ENCODE results near the gene IGF2BP3. TPM values are rescaled to one million over a fixed set of nuclear protein-coding genes. Genes with fewer than 3 reads are reported as not detected.

The IGF2BP3 gene
- total and polyA plus RNA-seq, 10 of the 15 experiments (the other 5 are each of a cell fraction or from before 2014, with no cell fraction given), result 4.6 to 61.2 (median 36.9) TPM

DNA sequence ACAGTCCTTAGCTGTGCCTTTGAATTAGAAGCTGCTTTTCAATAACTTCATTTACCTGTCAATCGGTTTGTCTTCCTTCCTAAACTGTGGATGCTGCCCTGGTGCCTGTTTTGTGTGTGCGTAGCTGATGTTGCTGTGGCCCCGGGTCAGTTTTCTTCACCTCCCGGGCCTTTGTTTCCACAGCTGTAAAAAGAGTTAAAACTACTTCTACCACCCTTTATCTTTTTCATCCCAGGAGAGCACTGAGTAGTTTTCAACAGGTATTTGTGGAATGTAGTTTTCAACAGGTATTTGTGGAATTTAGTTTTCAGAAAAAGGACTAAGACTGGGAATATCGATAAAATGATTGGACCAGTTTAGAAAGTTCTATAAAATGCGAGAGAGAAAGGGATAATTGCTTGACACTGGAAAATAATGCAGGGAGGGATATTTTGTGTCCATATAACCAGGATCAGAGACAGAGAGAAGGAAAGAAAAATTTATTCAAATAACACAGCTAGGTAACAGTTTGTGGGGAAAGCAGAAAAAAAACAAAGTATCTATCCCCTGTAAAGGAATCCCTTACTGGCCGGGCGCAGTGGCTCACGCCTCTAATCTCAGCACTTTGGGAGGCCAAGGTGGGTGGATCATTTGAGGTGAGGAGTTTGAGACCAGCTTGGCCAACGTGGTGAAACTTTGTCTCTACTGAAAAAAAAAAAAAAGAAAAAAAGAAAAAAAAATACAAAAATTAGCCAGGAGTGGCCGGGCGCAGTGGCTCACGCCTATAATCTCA, 15.9 kb upstream of the IGF2BP3 start:
- no peaks in the 10 kb centered on the region for H3K9me3 ChIP-seq (replicated peaks; ENCODE audit: control insufficient read depth, insufficient read depth, low read length)
- 83% methylated on average over 13 of the region's 13 CpGs for WGBS (ENCODE audit: insufficient coverage, insufficient replicate concordance, low lambda C conversion rate, missing lambda C conversion rate)
- intact Hi-C loops (cut with micrococcal nuclease; ENCODE audit: unreplicated experiment) (no loop called here), in situ Hi-C loops (cut with MboI) (no loop called here)
- H3K27ac ChIP-seq (ENCODE audit: control insufficient read depth, insufficient read depth), result no peak overlapping the region
- no peak overlapping the region for H3K9ac ChIP-seq (ENCODE audit: control insufficient read depth, insufficient read depth, low read length)
- ChIA-PET RAD21 (ENCODE audit: unreplicated experiment) (interaction anchor here (0.6 kb wide), 1 partner anchor 88 kb away, joined by 3 read pairs; no protein-coding TSS in a partner anchor), SMC1A (ENCODE audit: uncharacterized antibody, unreplicated experiment) (interaction anchor here (1.6 kb wide), 1 partner anchor 25 kb away, joined by 4 read pairs; no protein-coding TSS in a partner anchor), CTCF (interaction anchor here (0.9 kb wide), 1 partner anchor 10 kb away, joined by 3 read pairs; no protein-coding TSS in a partner anchor), POLR2A (interaction anchor here (0.7 kb wide), 1 partner anchor 9 kb away, joined by 4 read pairs; no protein-coding TSS in a partner anchor)
- no peaks in the 10 kb centered on the region for H3K27me3 ChIP-seq (replicated peaks in 1 of 2; ENCODE audit: control insufficient read depth in 2 of 2, insufficient read depth in 2 of 2, low read length in 1 of 2)
- H3K79me2 ChIP-seq (ENCODE audit: control insufficient read depth, insufficient read depth, low read length), result peaks cover 1% of the 10 kb centered on the region
- H4K20me1 ChIP-seq (ENCODE audit: control insufficient read depth, insufficient read depth), result no peaks in the 10 kb centered on the region
- ATAC-seq (no peak), FAIRE-seq (no peak), DNase-seq (ENCODE audit: low read depth, low spot score) (no peak)
- H3K4me2 ChIP-seq (ENCODE audit: control insufficient read depth, insufficient read depth), result no peak overlapping the region
- no TSS peak for BruUV-seq (replicated peaks)
- no peaks in the 10 kb centered on the region for H3K4me1 ChIP-seq (ENCODE audit: control insufficient read depth, insufficient read depth, low read length)
- no peaks in the 10 kb centered on the region for H3K36me3 ChIP-seq (ENCODE audit: control insufficient read depth in 2 of 2, insufficient read depth in 2 of 2, low read length in 1 of 2)
- H2AFZ ChIP-seq (ENCODE audit: control insufficient read depth, low read depth, low read length), result no peak overlapping the region
- H3K4me3 ChIP-seq, result no peak overlapping the region
- TF ChIP-seq BRCA1 (IDR thresholded peaks at IDR 0.05; ENCODE audit: low read depth, low read length), result no peak
- TF ChIP-seq E2F8 (IDR thresholded peaks at IDR 0.05; ENCODE audit: low read depth, partially characterized antibody), result no peak
- TF ChIP-seq SP1 (IDR thresholded peaks at IDR 0.05; ENCODE audit: low read depth, low read length), result no peak
- no peak for TF ChIP-seq TBL1XR1 (IDR thresholded peaks at IDR 0.05; ENCODE audit: low read depth, low read length)
- TF ChIP-seq PAX5 (IDR thresholded peaks at IDR 0.05; ENCODE audit: borderline replicate concordance, low read depth, low read length), result no peak
- TF ChIP-seq ZNF207 (IDR thresholded peaks at IDR 0.05; ENCODE audit: borderline replicate concordance), result no peak
- no peak for TF ChIP-seq RELA (IDR thresholded peaks at IDR 0.05; ENCODE audit: borderline replicate concordance, partially characterized antibody)
- TF ChIP-seq IKZF1 (conservative IDR thresholded peaks at IDR 0.05), result no peak
- TF ChIP-seq MAX (IDR thresholded peaks at IDR 0.05; ENCODE audit: low read depth, low read length), result no peak
- no peak for TF ChIP-seq PRDM15 (CRISPR knock-in tag; IDR thresholded peaks at IDR 0.05)
- TF ChIP-seq IRF4 (IDR thresholded peaks at IDR 0.05; ENCODE audit: low read depth, low read length), result no peak
- TF ChIP-seq USF2 (IDR thresholded peaks at IDR 0.05; ENCODE audit: borderline replicate concordance, low read depth, low read length), result no peak
- no peak for TF ChIP-seq SRF (IDR thresholded peaks at IDR 0.05; ENCODE audit: low read depth in 2 of 2, low read length in 2 of 2)
- no peak for TF ChIP-seq HCFC1 (IDR thresholded peaks at IDR 0.05; ENCODE audit: low read length)
- TF ChIP-seq, protein P1, sequence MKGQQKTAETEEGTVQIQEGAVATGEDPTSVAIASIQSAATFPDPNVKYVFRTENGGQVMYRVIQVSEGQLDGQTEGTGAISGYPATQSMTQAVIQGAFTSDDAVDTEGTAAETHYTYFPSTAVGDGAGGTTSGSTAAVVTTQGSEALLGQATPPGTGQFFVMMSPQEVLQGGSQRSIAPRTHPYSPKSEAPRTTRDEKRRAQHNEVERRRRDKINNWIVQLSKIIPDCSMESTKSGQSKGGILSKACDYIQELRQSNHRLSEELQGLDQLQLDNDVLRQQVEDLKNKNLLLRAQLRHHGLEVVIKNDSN (IDR thresholded peaks at IDR 0.05; ENCODE audit: borderline replicate concordance, extremely low read length, insufficient read depth, low read depth, low read length), result no peak

Data from GM12878 (cell line).